Keratinocyte (primary cell): Measurements from ENCODE around the gene SHROOM4. TPM values are rescaled to one million over a fixed set of nuclear protein-coding genes. Genes with fewer than 3 reads are reported as not detected.

ENCODE experiments used
- DNase-seq: peaks from one replicate; pipeline ENCODE4 v3.0.0-alpha.2; 2011; ENCODE audit warnings: low read depth, missing footprints, low spot score
- FAIRE-seq: peaks from 2 replicates; lab custom pipeline; 2011; peaks lifted over from hg19 to GRCh38; lab: Jason Lieb, UNC
- H2AFZ ChIP-seq: 2 replicates; pipeline ENCODE4 v1.6.0; 2012; ENCODE audit warnings: low read length, control low read depth, inconsistent platforms; ENCODE audit not compliant: control insufficient read depth
- H3K27ac ChIP-seq: 2 replicates; pipeline ENCODE4 v1.5.1; 2011; ENCODE audit warnings: low read length; ENCODE audit not compliant: control insufficient read depth, insufficient read depth
- H3K27me3 ChIP-seq: 3 replicates; pipeline ENCODE4 v1.6.0; 2011; ENCODE audit warnings: low read length; ENCODE audit not compliant: control insufficient read depth, insufficient read depth; ENCODE audit errors: extremely low read depth
- H3K36me3 ChIP-seq, 2 experiments: 2 replicates in 1 of 2; 3 replicates in 1 of 2; pipeline ENCODE4 v1.5.1; 2011; ENCODE audit warnings: low read length in 2 of 2, mild to moderate bottlenecking in 1 of 2; ENCODE audit not compliant: control insufficient read depth in 2 of 2, insufficient read depth in 2 of 2; ENCODE audit errors: extremely low read depth in 1 of 2
- H3K4me1 ChIP-seq: 3 replicates; pipeline ENCODE4 v1.5.1; 2011; ENCODE audit warnings: low read length; ENCODE audit not compliant: control insufficient read depth, insufficient read depth; ENCODE audit errors: extremely low read depth
- H3K4me2 ChIP-seq: 3 replicates; pipeline ENCODE4 v1.6.0; 2011; ENCODE audit warnings: low read depth, low read length; ENCODE audit not compliant: control insufficient read depth, insufficient read depth; ENCODE audit errors: extremely low read depth
- H3K4me3 ChIP-seq, 3 experiments: fragments of 200-600 bp in 1 of 3; sonication (generic) in 1 of 3; 2 replicates in 2 of 3; 3 replicates in 1 of 3; pipeline ENCODE4 v1.5.1; 2011 to 2016; ENCODE audit warnings: low read length in 3 of 3, mild to moderate bottlenecking in 3 of 3, control low read depth in 2 of 3, inconsistent platforms in 1 of 3, low read depth in 1 of 3, mixed read lengths in 1 of 3, mixed run types in 1 of 3, moderate library complexity in 1 of 3; ENCODE audit not compliant: control insufficient read depth in 2 of 3, insufficient read depth in 2 of 3; ENCODE audit errors: extremely low read depth in 1 of 3
- H3K79me2 ChIP-seq: 2 replicates; pipeline ENCODE4 v1.6.0; 2012; ENCODE audit warnings: low read length; ENCODE audit not compliant: control insufficient read depth, insufficient read depth
- H3K9ac ChIP-seq: 3 replicates; pipeline ENCODE4 v1.6.0; 2011; ENCODE audit warnings: low read length; ENCODE audit not compliant: control insufficient read depth, insufficient read depth; ENCODE audit errors: extremely low read depth
- H3K9me1 ChIP-seq: 3 replicates; pipeline ENCODE4 v1.6.0; 2011; ENCODE audit warnings: low read length; ENCODE audit not compliant: control insufficient read depth, insufficient read depth; ENCODE audit errors: extremely low read depth
- H3K9me3 ChIP-seq: 2 replicates; pipeline ENCODE4 v1.5.1; 2012; ENCODE audit warnings: low read depth, low read length; ENCODE audit not compliant: control insufficient read depth
- H4K20me1 ChIP-seq: 3 replicates; pipeline ENCODE4 v1.6.0; 2011; ENCODE audit warnings: low read length; ENCODE audit not compliant: control insufficient read depth, insufficient read depth; ENCODE audit errors: extremely low read depth
- EZH2 ChIP-seq: IDR thresholded peaks from one replicate; pipeline ENCODE4 v1.6.1; 2012; ENCODE audit warnings: inconsistent platforms, mild to moderate bottlenecking, low read length, moderate library complexity
- dilution Hi-C: fragments of 300-500 bp; cut with MboI; formaldehyde crosslinking; loops from one replicate; pipeline ENCODE4 v1.7.0; 2020; ENCODE audit warnings: low sequenced_read_pairs; ENCODE audit not compliant: extremely low pct_ligation_motif_present
- polyA plus RNA-seq, 5 experiments: library from polyadenylated mRNA; depleted of rRNA in 3 of 5; stranded (reverse) in 3 of 5; stranded (forward) in 1 of 5; unstranded in 1 of 5; fragments of >200 nt; gene quantifications; 1 replicate in 1 of 5; 2 replicates in 3 of 5; 3 replicates in 1 of 5; pipeline versions ENCODE4 v1.2.1 to v1.2.3, GENCODE V29; 2011 to 2012; ENCODE audit warnings: missing spikeins in 2 of 5, low read depth in 1 of 5, low replicate concordance in 1 of 5
- TF ChIP-seq, protein P1 (sequence below), 3 experiments: IDR thresholded peaks in 1 of 3; conservative IDR thresholded peaks in 1 of 3; optimal IDR thresholded peaks in 1 of 3; 2 replicates in 2 of 3; 3 replicates in 1 of 3; pipeline versions ENCODE3 to v1.5.1; 2011; ENCODE audit warnings: low read length in 3 of 3, mild to moderate bottlenecking in 3 of 3, moderate library complexity in 2 of 3, control low read depth in 1 of 3, inconsistent platforms in 1 of 3; ENCODE audit not compliant: insufficient read depth in 2 of 3; ENCODE audit errors: extremely low read depth in 1 of 3

The SHROOM4 gene
- polyA plus RNA-seq, 1 donor (not counting 4 experiments of a cell fraction or from before 2014, with no cell fraction given): 0.50 TPM

DNA sequence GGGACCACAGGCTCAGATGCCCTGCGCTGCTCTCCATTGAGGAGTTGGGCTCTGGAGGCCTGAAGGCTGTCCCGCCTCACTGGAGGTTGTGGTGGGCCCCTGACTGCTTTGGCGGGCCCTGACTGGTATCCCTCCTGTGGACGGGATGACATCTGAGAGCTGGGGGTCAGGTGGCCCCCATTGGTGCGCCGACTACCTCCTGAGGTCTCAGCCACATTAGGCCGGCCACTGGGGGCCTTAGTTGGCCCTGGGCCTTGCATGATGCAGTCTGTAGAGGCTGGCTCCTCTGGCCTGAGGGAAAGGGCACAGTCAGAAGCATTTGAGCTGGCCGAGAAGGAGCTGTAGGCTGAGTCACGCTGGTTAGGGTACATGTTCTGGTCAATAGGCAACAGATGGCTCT lies 178.8 kb downstream of the SHROOM4 start:
- Histone ChIP-seq H3K27me3 (no peaks in the 10 kb centered on the region), H3K9me3 (no peaks in the 10 kb centered on the region), H3K9ac (no peak overlapping the region), H3K9me1 (no peaks in the 10 kb centered on the region), H3K4me2 (no peak overlapping the region), H2AFZ (no peak overlapping the region), H3K4me3 (no peak overlapping the region), H4K20me1 (no peaks in the 10 kb centered on the region), H3K36me3 (no peaks in the 10 kb centered on the region), H3K4me1 (no peaks in the 10 kb centered on the region), H3K79me2 (no peaks in the 10 kb centered on the region), H3K27ac (no peak overlapping the region)
- dilution Hi-C loops: no loop called here
- TF ChIP-seq, protein P1, sequence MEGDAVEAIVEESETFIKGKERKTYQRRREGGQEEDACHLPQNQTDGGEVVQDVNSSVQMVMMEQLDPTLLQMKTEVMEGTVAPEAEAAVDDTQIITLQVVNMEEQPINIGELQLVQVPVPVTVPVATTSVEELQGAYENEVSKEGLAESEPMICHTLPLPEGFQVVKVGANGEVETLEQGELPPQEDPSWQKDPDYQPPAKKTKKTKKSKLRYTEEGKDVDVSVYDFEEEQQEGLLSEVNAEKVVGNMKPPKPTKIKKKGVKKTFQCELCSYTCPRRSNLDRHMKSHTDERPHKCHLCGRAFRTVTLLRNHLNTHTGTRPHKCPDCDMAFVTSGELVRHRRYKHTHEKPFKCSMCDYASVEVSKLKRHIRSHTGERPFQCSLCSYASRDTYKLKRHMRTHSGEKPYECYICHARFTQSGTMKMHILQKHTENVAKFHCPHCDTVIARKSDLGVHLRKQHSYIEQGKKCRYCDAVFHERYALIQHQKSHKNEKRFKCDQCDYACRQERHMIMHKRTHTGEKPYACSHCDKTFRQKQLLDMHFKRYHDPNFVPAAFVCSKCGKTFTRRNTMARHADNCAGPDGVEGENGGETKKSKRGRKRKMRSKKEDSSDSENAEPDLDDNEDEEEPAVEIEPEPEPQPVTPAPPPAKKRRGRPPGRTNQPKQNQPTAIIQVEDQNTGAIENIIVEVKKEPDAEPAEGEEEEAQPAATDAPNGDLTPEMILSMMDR (optimal IDR thresholded peaks at IDR 0.05 in 1 of 3, IDR thresholded peaks at IDR 0.05 in 1 of 3, conservative IDR thresholded peaks at IDR 0.05 in 1 of 3; ENCODE audit: extremely low read depth in 1 of 3, insufficient read depth in 2 of 3, low read length in 3 of 3): no peak
- TF ChIP-seq EZH2: no peak
- FAIRE-seq: no peak
- DNase-seq: no peak

GRCh38 chrX:50629774-50630173 lies 184.2 kb downstream of the SHROOM4 start:
- TF ChIP-seq, protein P1 (optimal IDR thresholded peaks at IDR 0.05 in 1 of 3, IDR thresholded peaks at IDR 0.05 in 1 of 3, conservative IDR thresholded peaks at IDR 0.05 in 1 of 3; ENCODE audit: extremely low read depth in 1 of 3, insufficient read depth in 2 of 3, low read length in 3 of 3): no peak
- TF ChIP-seq EZH2: no peak
- Histone ChIP-seq H3K4me3 (no peak overlapping the region), H3K27ac (no peak overlapping the region), H3K9me3 (no peaks in the 10 kb centered on the region), H4K20me1 (no peaks in the 10 kb centered on the region), H3K4me1 (peaks cover 6% of the 10 kb centered on the region), H3K27me3 (no peaks in the 10 kb centered on the region), H3K9me1 (no peaks in the 10 kb centered on the region), H3K4me2 (no peak overlapping the region), H3K36me3 (no peaks in the 10 kb centered on the region), H3K9ac (no peak overlapping the region), H3K79me2 (no peaks in the 10 kb centered on the region), H2AFZ (no peak overlapping the region)
- dilution Hi-C loops: no loop called here
- DNase-seq (no peak), FAIRE-seq (no peak)
